ENCODE measurements around the gene TSPAN7. TPM values are rescaled to one million over a fixed set of nuclear protein-coding genes. Genes with fewer than 3 reads are reported as not detected.

Gene TSPAN7
- total RNA-seq, 1 experiment from 2014 or later: 3.5 TPM

- WGBS (ENCODE audit: extremely low coverage, insufficient read length, low lambda C conversion rate): no CpG with 5 or more reads among the region's 3 CpGs
- H3K18ac ChIP-seq (ENCODE audit: insufficient read length, low read depth, low read length): no peak overlapping the region
- H2BK15ac ChIP-seq (ENCODE audit: low read depth, low read length): no peak overlapping the region
- no peak overlapping the region for H3K14ac ChIP-seq (ENCODE audit: insufficient read depth, low read length)
- H2AK5ac ChIP-seq (ENCODE audit: insufficient read length, low read length): no peak overlapping the region
- H3K4me2 ChIP-seq (ENCODE audit: insufficient read depth, insufficient read length, low read length): no peak overlapping the region
- H3K56ac ChIP-seq (ENCODE audit: insufficient read length, low read depth, low read length): no peak overlapping the region
- H3K27ac ChIP-seq (ENCODE audit: insufficient read length, low read depth, low read length): no peak overlapping the region
- peaks cover 3% of the 10 kb centered on the region; the same call in 1 of the 2 replicates for H3K27me3 Mint-ChIP-seq (ENCODE audit: low read depth)
- no peaks in the 10 kb centered on the region for H3K23me2 ChIP-seq (ENCODE audit: insufficient read length, low read depth, low read length, poor library complexity, severe bottlenecking)
- no peak overlapping the region for H4K91ac ChIP-seq (ENCODE audit: insufficient read length, low read depth, low read length)
- no peaks in the 10 kb centered on the region for H3K79me2 ChIP-seq (ENCODE audit: insufficient read depth, low read length)
- no peak overlapping the region for H3K27ac Mint-ChIP-seq
- H3K9me3 Mint-ChIP-seq: peaks cover 50 to 58% of the 10 kb centered on the region in 2 experiments
- no peak overlapping the region for H3K4me3 Mint-ChIP-seq
- H2BK5ac ChIP-seq (ENCODE audit: insufficient read length, low read length): no peak overlapping the region
- H2BK120ac ChIP-seq (ENCODE audit: low read depth, low read length, poor library complexity, severe bottlenecking): no peak overlapping the region
- no peaks in the 10 kb centered on the region; the same call in 1 of the 2 replicates for H3K4me1 ChIP-seq (ENCODE audit: insufficient read depth, low read length)
- no peak overlapping the region for H4K5ac ChIP-seq (ENCODE audit: insufficient read length, low read depth, low read length)
- no peaks in the 10 kb centered on the region for H3K9me3 ChIP-seq (ENCODE audit: control insufficient read depth, low read depth, low read length)
- H4K20me1 ChIP-seq (ENCODE audit: control insufficient read depth, insufficient read depth, insufficient read length): no peaks in the 10 kb centered on the region
- no peak overlapping the region for H3K4ac ChIP-seq (ENCODE audit: low read depth, low read length)
- no peak overlapping the region for H2BK20ac ChIP-seq (ENCODE audit: low read depth, low read length, poor library complexity, severe bottlenecking)
- H3K79me1 ChIP-seq (ENCODE audit: insufficient read depth, low read depth, low read length, poor library complexity, severe bottlenecking): no peaks in the 10 kb centered on the region
- no peak overlapping the region for H4K8ac ChIP-seq (replicated peaks; ENCODE audit: insufficient read length, low read depth, low read length)
- no peak overlapping the region for H3K9ac ChIP-seq (ENCODE audit: extremely low read depth, insufficient read length, low read length)
- no peak overlapping the region for H2BK12ac ChIP-seq (ENCODE audit: insufficient read length, low read depth, low read length)
- TF ChIP-seq CTCF (conservative IDR thresholded peaks at IDR 0.05): no peak
- DNase-seq: no peak
- no peaks in the 10 kb centered on the region for H3K27me3 ChIP-seq (ENCODE audit: insufficient read depth, low read length)
- no peak overlapping the region for H3K23ac ChIP-seq (ENCODE audit: insufficient read length, low read depth, low read length)
- H3T11ph ChIP-seq (ENCODE audit: low read length): no peak overlapping the region
- peaks cover 0 to 5% (median 0%) of the 10 kb centered on the region in 3 experiments; a peak in 2 of 7 replicates for H3K36me3 Mint-ChIP-seq (ENCODE audit: insufficient read depth in 1 of 3, low read depth in 3 of 3)
- peaks cover 7 to 9% of the 10 kb centered on the region in 2 experiments for H3K4me1 Mint-ChIP-seq
- no peak overlapping the region for H2AFZ ChIP-seq (ENCODE audit: low read length)
These were observed 137.8 kb downstream of the TSPAN7 start for GRCh38 chrX:38699121-38699520.

Measured in H9 (cell line).